ENCODE data around the gene POLN. TPM values are rescaled to one million over a fixed set of nuclear protein-coding genes. Genes with fewer than 3 reads are reported as not detected.

The POLN gene
- total and polyA plus RNA-seq, 2 of the 4 experiments (the other 2 are of a cell fraction): 0.63 to 0.72 TPM

- Histone ChIP-seq H3K36me3 (ENCODE audit: control insufficient read depth, insufficient read depth, low read length) (no peaks in the 10 kb centered on the region), H4K5ac (ENCODE audit: low read depth, low read length) (no peak overlapping the region), H2AFZ (replicated peaks; ENCODE audit: low read length, poor library complexity) (no peak overlapping the region), H2BK5ac (ENCODE audit: low read depth, low read length, poor library complexity, severe bottlenecking) (no peak overlapping the region), H3K56ac (ENCODE audit: extremely low read depth, insufficient read depth, low read length) (no peak overlapping the region), H3K79me1 (ENCODE audit: low read depth in 1 of 2, low read length in 2 of 2) (no peaks in the 10 kb centered on the region), H2BK15ac (ENCODE audit: low read depth, low read length) (no peak overlapping the region), H4K8ac (ENCODE audit: low read depth in 2 of 2, low read length in 2 of 2) (no peak overlapping the region), H2BK120ac (ENCODE audit: low read depth, low read length) (no peak overlapping the region), H3K14ac (replicated peaks; ENCODE audit: low read depth, low read length) (no peak overlapping the region), H2AK5ac (ENCODE audit: low read depth, low read length) (no peak overlapping the region), H3K4me1 (ENCODE audit: control insufficient read depth, insufficient read depth, low read length) (peaks cover 3% of the 10 kb centered on the region; the same call in 1 of the 2 replicates), H3K23ac (ENCODE audit: low read depth, low read length) (no peak overlapping the region), H3K9ac (ENCODE audit: low read depth, low read length) (no peak overlapping the region), H3K27ac (ENCODE audit: insufficient read depth, low read length) (no peak overlapping the region), H4K20me1 (ENCODE audit: insufficient read depth, low read length) (no peaks in the 10 kb centered on the region), H2BK20ac (ENCODE audit: low read depth, low read length) (no peak overlapping the region), H3K4ac (ENCODE audit: low read depth, low read length) (no peak overlapping the region), H3K4me2 (ENCODE audit: low read depth, low read length) (no peak overlapping the region), H3K4me3 (ENCODE audit: insufficient read depth, low read depth, low read length) (no peak overlapping the region), H4K91ac (ENCODE audit: insufficient read depth, low read depth, low read length) (no peak overlapping the region), H2AK9ac (replicated peaks; ENCODE audit: low read depth, low read length, poor library complexity) (no peak overlapping the region), H3K9me3 (ENCODE audit: control insufficient read depth, insufficient read depth, low read length) (no peaks in the 10 kb centered on the region), H3K9me1 (ENCODE audit: insufficient read depth, low read length) (no peaks in the 10 kb centered on the region), H3K27me3 (ENCODE audit: control insufficient read depth, insufficient read depth, low read length) (peaks cover 2% of the 10 kb centered on the region; the same call in 1 of the 2 replicates), H3K18ac (ENCODE audit: low read depth, low read length) (no peak overlapping the region)
- POLR2A ChIA-PET (ENCODE audit: unreplicated experiment): no interaction called here
- ATAC-seq (ENCODE audit: low read depth) (no peak), DNase-seq (no peak)
- 88% methylated on average over 5 of the region's 12 CpGs; no CpG with 5 or more reads in 1 of the 2 experiments for WGBS, 2 experiments (ENCODE audit: extremely low coverage in 2 of 2, insufficient read length in 1 of 2)
- no peak for TF ChIP-seq CHD1 (IDR thresholded peaks at IDR 0.05; ENCODE audit: low read depth, low read length)
- TF ChIP-seq, protein P1, sequence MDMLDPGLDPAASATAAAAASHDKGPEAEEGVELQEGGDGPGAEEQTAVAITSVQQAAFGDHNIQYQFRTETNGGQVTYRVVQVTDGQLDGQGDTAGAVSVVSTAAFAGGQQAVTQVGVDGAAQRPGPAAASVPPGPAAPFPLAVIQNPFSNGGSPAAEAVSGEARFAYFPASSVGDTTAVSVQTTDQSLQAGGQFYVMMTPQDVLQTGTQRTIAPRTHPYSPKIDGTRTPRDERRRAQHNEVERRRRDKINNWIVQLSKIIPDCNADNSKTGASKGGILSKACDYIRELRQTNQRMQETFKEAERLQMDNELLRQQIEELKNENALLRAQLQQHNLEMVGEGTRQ (IDR thresholded peaks at IDR 0.05; ENCODE audit: low read depth, low read length): no peak
- no peak for TF ChIP-seq RFX5 (IDR thresholded peaks at IDR 0.05; ENCODE audit: low read depth, low read length)
- TF ChIP-seq RCOR1 (IDR thresholded peaks at IDR 0.05; ENCODE audit: insufficient replicate concordance, low read length): no peak
- no peak for TF ChIP-seq SMC3 (IDR thresholded peaks at IDR 0.05; ENCODE audit: low read depth, low read length)
- no peak for TF ChIP-seq NFE2L2 (IDR thresholded peaks at IDR 0.05; ENCODE audit: low read depth, low read length)
- TF ChIP-seq CTCF (conservative IDR thresholded peaks at IDR 0.05; ENCODE audit: low read depth, low read length): no peak
- no peak for TF ChIP-seq MAZ (IDR thresholded peaks at IDR 0.05; ENCODE audit: borderline replicate concordance, low read depth, low read length)
- TF ChIP-seq MXI1 (IDR thresholded peaks at IDR 0.05; ENCODE audit: borderline replicate concordance, low read depth, low read length): no peak
- TF ChIP-seq RAD21 (IDR thresholded peaks at IDR 0.05; ENCODE audit: low read length): no peak
- no peak for TF ChIP-seq FOS (IDR thresholded peaks at IDR 0.05; ENCODE audit: low read depth, low read length)
- no peak for TF ChIP-seq POLR2A (IDR thresholded peaks at IDR 0.05; ENCODE audit: low read depth, low read length)
- CTCF ChIA-PET: no interaction called here
- in situ Hi-C loops (cut with MboI; ENCODE audit: low sequenced_read_pairs): no loop called here
- no TSS peak for BruUV-seq (replicated peaks)
- dilution Hi-C loops (cut with HindIII; ENCODE audit: low sequenced_read_pairs, unreplicated experiment): no loop called here
- intact Hi-C loops (cut with micrococcal nuclease): loop anchor here (10.0 kb wide), 1 partner anchor 145 kb away; the partner anchor contains the start of genes CFAP99 and ZFYVE28
Measured at GRCh38 chr4:2269618-2270163, 27.8 kb upstream of the POLN start.

Data from IMR-90 (cell line).